Stimulated activated CD8-positive, alpha-beta memory T cell treated with anti-CD3 and anti-CD28 coated beads, Interleukin-12 subunit alpha, Interleukin-12 subunit beta, amount 100 ng/mL, for 4 hours (primary cell): ENCODE results near the gene GBP6.
"Not testable (repeated sequence)": the region's sequence is repeated elsewhere in the genome, so short reads cannot be mapped to it uniquely, and the experiment has no call there.

Experiments
- DNase-seq: peaks from one replicate; pipeline ENCODE4 v3.0.0-alpha.2; 2020; ENCODE audit warnings: low read depth

Gene GBP6, protein sequence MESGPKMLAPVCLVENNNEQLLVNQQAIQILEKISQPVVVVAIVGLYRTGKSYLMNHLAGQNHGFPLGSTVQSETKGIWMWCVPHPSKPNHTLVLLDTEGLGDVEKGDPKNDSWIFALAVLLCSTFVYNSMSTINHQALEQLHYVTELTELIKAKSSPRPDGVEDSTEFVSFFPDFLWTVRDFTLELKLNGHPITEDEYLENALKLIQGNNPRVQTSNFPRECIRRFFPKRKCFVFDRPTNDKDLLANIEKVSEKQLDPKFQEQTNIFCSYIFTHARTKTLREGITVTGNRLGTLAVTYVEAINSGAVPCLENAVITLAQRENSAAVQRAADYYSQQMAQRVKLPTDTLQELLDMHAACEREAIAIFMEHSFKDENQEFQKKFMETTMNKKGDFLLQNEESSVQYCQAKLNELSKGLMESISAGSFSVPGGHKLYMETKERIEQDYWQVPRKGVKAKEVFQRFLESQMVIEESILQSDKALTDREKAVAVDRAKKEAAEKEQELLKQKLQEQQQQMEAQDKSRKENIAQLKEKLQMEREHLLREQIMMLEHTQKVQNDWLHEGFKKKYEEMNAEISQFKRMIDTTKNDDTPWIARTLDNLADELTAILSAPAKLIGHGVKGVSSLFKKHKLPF

DNA sequence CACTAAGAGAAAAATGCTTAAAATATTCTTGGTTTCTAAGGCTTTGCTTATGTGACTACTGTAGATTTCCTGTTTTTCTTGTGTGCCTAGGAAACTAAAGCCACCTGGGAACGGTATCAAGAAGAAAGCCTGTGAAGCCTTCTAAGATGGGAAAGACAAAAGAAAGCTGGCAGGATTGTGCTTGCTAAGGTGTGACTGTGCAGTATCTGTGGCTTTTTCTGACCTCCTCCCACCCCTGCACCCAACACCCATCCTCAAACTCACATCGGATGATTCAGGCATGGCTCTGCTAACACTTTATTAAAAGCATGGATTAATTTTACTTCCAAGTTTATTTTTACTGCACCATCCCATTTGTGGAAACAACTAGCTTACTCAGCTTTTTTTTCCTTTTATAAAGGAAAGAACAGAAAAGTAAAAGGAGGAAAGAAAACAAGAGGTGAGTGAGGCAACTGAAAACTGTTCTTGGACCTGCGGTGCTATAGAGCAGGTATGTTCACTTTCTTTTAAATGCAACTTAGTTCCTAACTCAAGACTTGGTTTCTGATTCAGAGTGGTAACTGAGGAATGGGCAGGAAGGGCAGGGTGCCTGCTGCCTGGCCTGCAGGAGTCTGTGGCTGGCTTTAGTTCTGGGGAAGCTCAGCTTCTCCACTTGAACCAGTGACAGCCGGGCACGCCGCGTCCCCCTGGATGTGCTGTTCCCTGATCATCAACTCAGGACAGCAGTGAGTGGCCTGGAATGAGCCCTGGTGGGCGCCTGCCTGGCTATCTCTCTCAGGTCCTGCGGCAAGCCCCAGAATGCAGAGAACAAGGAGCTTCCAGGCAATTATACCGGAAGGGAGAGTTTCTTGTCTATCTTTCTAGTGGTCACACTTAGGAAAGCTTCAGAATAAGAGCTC, at the start of gene GBP6:
Gene GBP6 (plus strand): TSS at position 422 of the 899 bp plus-strand sequence. CDS start 4,493 bp downstream, outside the sequence.
- no peak for DNase-seq

DNA sequence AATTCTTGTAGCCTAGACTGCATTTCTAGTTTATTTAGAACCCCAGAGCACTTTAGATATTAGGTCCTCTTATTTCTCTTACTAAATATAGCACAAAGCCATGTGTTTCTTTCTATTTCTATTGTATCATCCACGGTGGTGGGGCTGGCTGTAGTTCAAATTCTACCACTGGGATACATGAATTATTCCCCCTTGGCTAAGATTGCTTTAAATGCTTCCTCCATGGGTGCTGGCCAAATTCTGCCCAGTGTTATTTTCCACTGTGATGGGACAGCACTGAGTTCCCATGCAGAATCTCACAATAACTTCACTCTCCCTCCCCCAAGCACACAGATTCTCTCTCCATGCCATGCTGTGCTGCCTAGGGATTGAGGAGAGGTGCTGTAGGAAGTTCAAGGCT, 41.5 kb upstream of the GBP6 start:
- no peak for DNase-seq

DNA sequence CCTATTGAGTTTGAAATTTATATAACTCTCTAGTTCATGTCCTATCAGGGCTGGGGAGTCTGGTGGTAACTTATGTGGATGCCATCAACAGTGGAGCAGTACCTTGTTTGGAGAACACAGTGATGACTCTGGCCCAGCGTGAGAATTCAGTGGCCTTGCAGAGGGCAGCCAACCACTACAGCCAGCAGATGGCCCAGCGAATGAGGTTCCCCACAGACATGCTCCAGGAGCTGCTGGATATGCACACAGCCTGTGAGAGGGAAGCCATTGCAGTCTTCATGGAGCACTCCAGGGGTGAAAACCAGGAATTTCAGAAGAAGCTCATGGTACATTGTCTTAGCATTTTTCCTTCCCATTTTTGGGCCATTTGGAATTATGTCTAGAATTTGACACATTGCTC, 32.0 kb upstream of the GBP6 start:
- DNase-seq, result no peak

DNA sequence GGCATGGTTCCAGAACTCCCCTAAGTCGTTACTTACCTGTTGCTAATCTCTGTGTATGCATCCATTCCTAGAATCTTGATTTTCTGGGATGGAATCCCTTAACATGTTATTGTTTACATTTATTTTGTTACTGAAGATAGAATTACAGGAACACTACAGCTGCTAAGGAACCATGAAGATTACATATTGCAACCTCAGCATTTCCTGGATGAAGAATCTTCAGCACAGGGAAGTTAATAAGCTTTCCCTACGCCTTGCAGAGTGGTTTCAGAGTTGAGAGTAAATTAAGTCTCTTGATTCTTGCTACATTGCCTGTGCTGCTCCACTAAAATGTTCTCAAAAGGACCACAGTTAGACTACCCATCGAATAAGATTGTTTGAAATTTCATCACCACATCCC, 31.4 kb upstream of the GBP6 start:
- no peak for DNase-seq

GRCh38 chr1:89335486-89335885, 28.4 kb upstream of the GBP6 start:
- no peak for DNase-seq

GRCh38 chr1:89337903-89338302, 26.0 kb upstream of the GBP6 start:
- DNase-seq, result no peak

- no peak for DNase-seq
Observed at GRCh38 chr1:89339039-89339438, 24.8 kb upstream of the GBP6 start.

DNA sequence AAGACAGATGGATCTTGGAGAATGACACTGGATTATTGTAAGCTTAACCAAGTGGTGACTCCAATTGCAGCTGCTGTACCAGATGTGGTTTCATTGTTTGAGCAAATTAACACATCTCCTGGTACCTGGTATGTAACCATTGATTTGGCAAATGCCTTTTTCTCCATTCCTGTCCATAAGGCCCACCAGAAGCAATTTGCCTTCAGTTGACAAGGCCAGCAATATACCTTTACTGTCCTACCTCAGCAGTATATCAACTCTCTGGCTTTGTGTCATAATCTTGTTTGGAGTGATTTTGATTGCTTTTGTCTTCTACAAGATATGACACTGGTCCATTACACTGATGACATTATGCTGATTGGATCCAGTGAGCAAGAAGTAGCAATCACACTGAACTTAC, 18.4 kb upstream of the GBP6 start:
- not testable (repeated sequence) for DNase-seq

DNA sequence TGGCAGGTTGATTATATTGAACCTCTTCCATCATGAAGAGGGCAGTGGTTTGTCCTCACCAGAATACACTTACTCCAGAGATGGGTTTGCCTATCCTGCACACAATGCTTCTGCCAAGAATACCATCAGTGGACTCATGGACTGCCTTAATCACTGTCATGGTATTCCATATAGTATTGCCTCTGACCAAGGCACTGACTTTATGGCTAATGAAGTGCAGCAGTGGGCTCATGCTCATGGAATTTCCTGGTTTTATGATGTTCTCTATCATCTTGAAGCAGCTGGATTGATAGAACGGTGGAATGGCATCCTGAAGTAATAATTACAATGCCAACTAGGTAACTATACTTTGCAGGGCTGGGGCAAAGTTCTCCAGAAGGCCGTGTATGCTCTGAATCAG, 16.6 kb upstream of the GBP6 start:
- no peak for DNase-seq

- no peak for DNase-seq
Observed at GRCh38 chr1:89350298-89350697, 13.6 kb upstream of the GBP6 start.

GRCh38 chr1:89351597-89352311, 12.1 kb upstream of the GBP6 start:
- DNase-seq, result no peak

GRCh38 chr1:89352421-89352820, 11.4 kb upstream of the GBP6 start:
- DNase-seq, result no peak

DNA sequence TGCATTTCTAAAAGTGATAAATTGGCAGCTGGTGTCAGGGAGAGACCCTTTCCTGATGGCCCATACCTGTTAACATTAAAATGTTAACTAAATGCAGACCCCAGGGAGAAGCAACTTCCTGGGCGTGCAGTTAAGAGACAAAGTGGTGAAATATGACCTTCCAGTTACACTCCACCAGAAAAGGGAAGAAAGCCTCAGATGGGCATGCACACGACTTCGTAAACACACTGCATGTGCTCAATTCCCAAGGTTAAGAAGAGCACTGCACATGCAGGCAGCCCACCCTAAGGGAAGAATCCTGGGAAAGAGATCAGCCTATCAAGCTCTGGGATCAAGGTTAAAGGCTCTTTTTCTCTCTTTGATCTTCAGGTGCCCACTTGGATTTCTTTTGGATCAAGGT, 9.7 kb upstream of the GBP6 start:
- DNase-seq, result no peak

- no peak for DNase-seq
Observed at GRCh38 chr1:89355056-89355455, 8.8 kb upstream of the GBP6 start.

DNA sequence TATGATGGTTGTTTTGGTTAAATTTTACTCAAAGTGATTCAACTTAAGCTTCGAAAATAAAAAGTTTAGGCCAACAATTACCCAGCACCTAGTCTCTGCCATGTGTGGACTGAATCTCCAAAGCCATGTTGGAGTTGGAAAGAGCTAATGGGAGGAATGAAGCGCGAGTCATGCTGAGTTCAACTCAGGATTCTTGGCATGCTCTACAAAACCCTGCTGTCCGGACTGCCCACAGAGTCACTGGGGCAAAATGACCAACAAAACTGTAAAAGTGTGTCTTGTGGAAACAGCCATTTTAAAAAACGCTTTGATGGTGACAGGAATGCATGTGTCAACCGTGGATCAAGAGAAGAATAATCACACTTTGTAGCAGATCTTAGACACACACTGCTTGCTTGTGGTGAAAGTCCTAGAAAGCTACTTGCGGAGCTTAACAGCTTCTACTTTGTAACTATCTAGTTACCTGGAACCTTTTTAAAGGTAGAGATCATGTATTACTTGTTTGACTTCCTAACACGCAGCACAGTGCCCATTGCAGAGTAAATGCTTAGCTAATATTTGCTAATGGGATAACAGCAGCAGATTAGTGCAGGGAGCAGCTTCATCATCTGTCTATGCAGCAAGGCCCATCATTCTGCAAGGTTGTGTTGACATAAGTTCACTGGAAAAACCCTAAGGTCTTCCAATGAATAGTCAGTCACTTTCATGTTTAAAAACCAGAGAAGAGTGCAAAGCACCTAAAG, 7.0 kb upstream of the GBP6 start:
- DNase-seq, result no peak

GRCh38 chr1:89358287-89358893, 5.5 kb upstream of the GBP6 start:
- DNase-seq, result peak; percentile 61

- DNase-seq, result no peak
Observed at GRCh38 chr1:89360716-89361115, 3.1 kb upstream of the GBP6 start.

- no peak for DNase-seq
Observed at GRCh38 chr1:89361681-89362080, 2.2 kb upstream of the GBP6 start.

GRCh38 chr1:89363196-89363595, 663 bp upstream of the GBP6 start:
- DNase-seq, result no peak

DNA sequence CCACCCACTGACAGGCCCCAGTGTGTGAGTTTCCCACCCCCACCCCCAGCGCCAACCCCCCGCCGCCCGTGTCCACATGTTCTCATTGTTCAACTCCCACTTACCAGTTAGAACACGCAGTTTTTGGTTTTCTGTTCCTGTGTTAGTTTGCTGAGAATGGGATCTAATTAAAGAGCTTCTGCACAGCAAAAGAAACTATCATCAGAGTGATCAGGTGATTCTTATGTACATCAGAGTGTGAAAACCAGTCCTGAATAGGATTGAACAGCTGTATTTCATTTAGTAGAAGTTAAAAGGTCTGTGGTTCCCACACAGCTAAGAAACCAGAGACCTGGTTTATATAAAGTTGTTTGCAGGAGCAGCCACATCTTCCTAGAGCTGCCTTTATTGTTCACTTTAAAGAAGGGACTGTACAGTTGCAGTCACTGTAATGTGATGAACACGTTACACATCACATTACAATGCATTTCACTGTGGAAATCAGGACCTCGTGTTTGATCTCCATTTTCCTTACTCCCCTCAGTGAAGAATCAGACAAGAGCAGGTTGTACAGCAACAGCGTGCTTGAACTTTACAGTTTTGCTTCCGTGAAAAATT, 1.2 kb downstream of the GBP6 start:
- DNase-seq, result no peak
